GM10248 (cell line): ENCODE measurements around the gene SOCS7.

Experiments
- CTCF ChIA-PET: fragments of 300-600 bp; sonication (Branson Sonifier 250); formaldehyde crosslinking; extraction: SDS; loops from one replicate; lab custom pipeline; 2021; ENCODE audit warnings: antibody characterized with exemption; lab: Yijun Ruan, JAX
- POLR2A ChIA-PET: fragments of 350-650 bp; sonication (Branson Sonifier 250); formaldehyde crosslinking; extraction: SDS; loops from one replicate; lab custom pipeline; 2020; ENCODE audit warnings: antibody characterized with exemption; lab: Yijun Ruan, JAX
- DNase-seq: peaks from one replicate; pipeline ENCODE4 v3.0.0; 2012; ENCODE audit errors: extremely low spot score
- CTCF ChIP-seq: IDR thresholded peaks from 2 replicates; pipeline ENCODE4 v1.5.1; 2012; ENCODE audit warnings: mild to moderate bottlenecking, low read depth; ENCODE audit errors: extremely low read depth, missing control alignments, control extremely low read depth

Gene SOCS7

GRCh38 chr17:38328620-38329019 lies 23.0 kb upstream of the SOCS7 start:
- TF ChIP-seq CTCF = no peak
- POLR2A ChIA-PET = interaction anchor here (0.6 kb wide), 1 partner anchor 48 kb away, joined by 5 read pairs; no protein-coding TSS in a partner anchor
- CTCF ChIA-PET = interaction anchor here (9.8 kb wide), 1 partner anchor 22 kb away, joined by 99 read pairs; the partner anchor contains the start of gene SOCS7
- DNase-seq = no peak

GRCh38 chr17:38329284-38329683 lies 22.4 kb upstream of the SOCS7 start:
- ChIA-PET POLR2A (no interaction called here), CTCF (interaction anchor here (9.8 kb wide), 1 partner anchor 22 kb away, joined by 99 read pairs; the partner anchor contains the start of gene SOCS7)
- DNase-seq = no peak
- TF ChIP-seq CTCF = no peak

- no peak for TF ChIP-seq CTCF
- POLR2A ChIA-PET = no interaction called here
- CTCF ChIA-PET = interaction anchor here (7.1 to 9.8 kb wide), 2 partner anchors 8 to 21 kb away, joined by 72 to 99 read pairs; partner anchors contain the start of gene SOCS7
- no peak for DNase-seq
Measured at GRCh38 chr17:38329808-38330730, 21.6 kb upstream of the SOCS7 start.

DNA sequence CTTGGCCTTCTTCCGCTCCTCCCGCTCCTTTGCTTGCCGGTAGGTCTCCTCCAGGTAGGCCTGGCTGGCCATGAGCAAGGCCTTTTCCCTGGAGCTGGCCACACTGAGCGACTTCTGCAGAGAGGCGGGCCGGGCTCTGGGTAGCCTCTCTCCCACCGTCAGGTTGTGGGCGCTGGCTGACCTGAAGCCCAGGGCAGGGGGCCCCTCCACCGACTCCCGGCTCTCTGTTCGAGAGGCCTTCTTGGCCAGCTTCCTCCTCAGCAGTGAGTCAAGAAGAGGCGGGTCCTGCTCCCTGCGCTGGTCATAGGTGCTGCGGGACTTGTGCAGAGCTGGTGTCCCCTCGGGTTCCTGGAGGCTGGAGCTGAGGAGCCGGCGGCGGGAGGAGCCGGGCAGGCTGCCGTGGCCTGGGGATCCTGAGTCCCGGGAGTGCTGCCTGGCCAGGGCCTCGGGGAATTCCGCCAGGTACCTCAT lies 20.7 kb upstream of the SOCS7 start:
- CTCF ChIA-PET = interaction anchor here (1.3 to 9.8 kb wide), 4 partner anchors 9 to 84 kb away, joined by 4 to 99 read pairs (median 40); partner anchors contain the start of gene SOCS7
- POLR2A ChIA-PET = no interaction called here
- TF ChIP-seq CTCF = no peak
- no peak for DNase-seq

- no peak for TF ChIP-seq CTCF
- POLR2A ChIA-PET = no interaction called here
- no peak for DNase-seq
- CTCF ChIA-PET = interaction anchor here (0.7 to 9.8 kb wide), 13 partner anchors 9 to 334 kb away, joined by 3 to 99 read pairs (median 6); partner anchors contain the start of gene SOCS7
Measured at GRCh38 chr17:38332735-38333134, 18.9 kb upstream of the SOCS7 start.

DNA sequence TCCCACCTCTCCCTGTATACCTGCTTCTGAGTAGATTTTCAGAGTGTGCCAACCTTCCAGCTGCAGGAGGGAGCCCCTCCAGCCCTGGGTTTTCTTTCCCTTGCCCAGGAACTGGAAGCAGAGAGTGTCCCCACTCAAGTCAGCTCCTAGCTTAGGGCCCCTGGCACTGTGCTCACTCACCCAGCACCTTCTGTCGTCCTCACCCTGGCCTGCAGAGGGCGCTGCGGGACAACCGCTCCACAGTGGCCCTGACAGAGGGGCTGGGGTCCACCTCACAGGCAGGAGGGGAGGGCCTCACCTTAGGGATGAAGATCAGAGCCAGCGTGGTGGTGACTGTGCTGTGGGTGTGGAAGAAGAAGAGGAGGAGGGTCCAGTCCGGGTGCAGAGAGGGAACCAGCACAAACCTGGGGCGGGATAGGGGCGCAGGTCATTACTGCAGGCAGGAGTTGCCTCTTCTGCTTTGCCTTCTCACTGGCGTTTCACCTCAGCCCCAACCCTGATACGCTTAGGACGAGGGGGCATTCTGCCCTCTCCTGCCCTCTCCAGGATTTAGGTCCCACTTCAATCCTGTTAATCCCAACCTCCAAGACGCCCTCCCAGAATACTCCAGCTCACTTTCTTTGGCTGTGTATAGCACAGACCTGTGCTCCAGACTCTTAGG lies 17.9 kb upstream of the SOCS7 start:
- peak; percentile 68 for DNase-seq
- TF ChIP-seq CTCF = peak; percentile 71
- CTCF ChIA-PET = interaction anchor here (0.6 to 9.8 kb wide), 16 partner anchors 8 to 333 kb away, joined by 3 to 99 read pairs (median 4); partner anchors contain the start of gene SOCS7
- POLR2A ChIA-PET = interaction anchor here (0.6 kb wide), 1 partner anchor 18 kb away, joined by 4 read pairs; the partner anchor contains the start of gene SOCS7
